Frontal cortex (tissue), 4 donors: ENCODE data around the gene CCBE1. TPM values are rescaled to one million over a fixed set of nuclear protein-coding genes. Genes with fewer than 3 reads are reported as not detected.

Source experiments
- DNase-seq, 2 donors: peaks; one replicate each; pipeline ENCODE4 v3.0.0; 2012; ENCODE audit warnings: low spot score in 2 of 2
- FAIRE-seq: peaks from 2 replicates; lab custom pipeline; 2012; peaks lifted over from hg19 to GRCh38; lab: Jason Lieb, UNC
- total RNA-seq: library from RNA; depleted of rRNA; stranded (reverse); fragments of >200 nt; gene quantifications from one replicate; pipeline ENCODE4 v1.2.3, GENCODE V29; 2014
- donor health status: control.
- donor health status: control.
- donor health status: control.

Gene CCBE1
- total RNA-seq, 1 donor from 2014 or later, result 32.6 TPM

DNA sequence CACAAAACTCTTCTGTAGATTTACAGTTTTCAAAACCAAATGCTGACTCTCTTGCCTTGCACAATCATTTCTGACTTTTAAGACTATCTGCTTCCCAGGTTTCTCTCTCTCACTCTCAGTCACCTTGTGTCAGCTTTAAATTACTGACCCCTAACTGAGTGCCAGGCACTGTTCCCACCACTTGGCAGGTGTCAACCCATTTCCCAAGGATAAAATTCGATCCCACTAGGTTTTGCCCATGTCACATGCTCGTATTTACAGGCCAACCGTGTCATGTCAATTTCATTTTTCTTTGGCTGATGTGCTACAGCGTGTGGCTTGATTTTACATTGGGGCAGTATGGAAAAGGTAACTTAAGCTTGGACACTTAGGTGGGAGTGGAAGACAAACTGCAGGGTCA is 312.0 kb downstream of the CCBE1 start:
- no peak for FAIRE-seq

DNA sequence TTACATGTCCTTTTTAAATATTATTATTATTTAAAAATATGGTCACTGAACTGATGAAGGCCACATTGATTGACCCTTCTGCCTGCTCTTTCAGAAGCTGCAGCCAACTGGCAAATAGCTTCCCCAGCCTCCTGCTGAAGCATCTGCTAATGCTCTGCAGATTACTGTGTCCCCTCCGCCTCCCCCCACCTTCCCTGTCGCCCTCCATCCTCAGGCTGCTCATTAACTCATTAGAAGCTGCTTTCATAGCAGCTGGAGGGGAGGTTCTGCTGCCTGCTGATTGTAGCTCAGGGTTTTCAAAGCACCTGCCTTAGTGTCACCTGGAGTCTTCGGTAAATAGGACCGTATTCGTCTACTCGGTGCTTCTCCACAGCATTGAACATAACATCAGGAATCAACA is 313.4 kb downstream of the CCBE1 start:
- DNase-seq, result no peak
- no peak for FAIRE-seq

More for the DNA sequence above, 312.0 kb downstream of the CCBE1 start:
- no peak for DNase-seq

DNA sequence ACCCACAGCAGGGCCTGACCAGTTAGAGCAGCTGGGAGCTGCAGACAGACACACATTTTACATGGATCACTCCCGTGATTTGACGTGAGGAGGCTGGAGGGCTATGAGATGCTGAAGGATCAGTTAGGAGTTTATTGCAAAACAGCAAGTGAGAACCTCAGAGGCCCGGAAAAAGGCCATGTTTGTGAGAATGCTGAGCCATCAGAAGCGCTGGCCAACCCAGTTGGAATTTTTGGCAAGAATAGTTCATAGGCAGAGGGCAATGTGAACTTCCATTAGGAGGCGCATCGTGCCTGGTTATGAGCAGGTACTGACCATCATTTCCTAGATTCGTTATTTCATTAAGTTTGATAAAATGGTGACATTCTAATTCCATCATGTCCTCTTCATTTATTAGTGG is 314.8 kb downstream of the CCBE1 start:
- no peak for FAIRE-seq
- no peak for DNase-seq

DNA sequence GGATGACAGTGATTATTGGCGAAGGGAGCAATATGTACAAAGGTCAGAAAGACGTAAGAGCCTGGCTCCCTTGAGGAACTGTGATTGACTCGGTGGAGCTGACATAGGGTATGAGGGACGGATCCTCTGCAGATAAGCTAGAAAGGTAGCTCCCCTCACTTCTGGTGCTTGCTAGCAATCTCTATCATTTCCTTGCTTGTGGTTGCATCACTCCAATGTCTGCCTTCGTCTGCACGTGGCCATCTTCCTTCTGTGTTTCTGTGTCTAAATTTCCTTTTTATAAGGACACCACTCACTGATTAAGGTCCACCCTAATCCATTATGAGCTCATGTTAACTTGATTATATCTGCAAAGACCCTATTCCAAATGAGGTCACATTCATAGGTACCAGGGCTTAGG is 315.3 kb downstream of the CCBE1 start:
- FAIRE-seq, result no peak
- DNase-seq, result no peak

Other genes with a start within 250 kb of the CCBE1 start
- 0.82 TPM for gene PMAIP1, start 202.6 kb upstream of the CCBE1 start, total RNA-seq